Adipocyte (in vitro differentiated cells): ENCODE measurements around the gene DOCK1.

Experiments used
- DNase-seq: peaks from one replicate; pipeline ENCODE4 v3.0.0-alpha.2; 2015; ENCODE audit warnings: low read depth
- H3K27me3 ChIP-seq: replicated peaks from 2 replicates; pipeline ENCODE4 v1.7.0; 2013; ENCODE audit warnings: mild to moderate bottlenecking, low read length, moderate library complexity; ENCODE audit not compliant: control insufficient read depth, insufficient read depth
- H3K36me3 ChIP-seq: 2 replicates; pipeline ENCODE4 v1.7.0; 2013; ENCODE audit warnings: low read length, mild to moderate bottlenecking, moderate library complexity; ENCODE audit not compliant: control insufficient read depth, insufficient read depth, severe bottlenecking
- H3K4me1 ChIP-seq: 2 replicates; pipeline ENCODE4 v1.7.0; 2013; ENCODE audit warnings: mild to moderate bottlenecking, low read length, moderate library complexity; ENCODE audit not compliant: control insufficient read depth, insufficient read depth
- H3K4me3 ChIP-seq: 2 replicates; pipeline ENCODE4 v1.7.0; 2013; ENCODE audit warnings: mild to moderate bottlenecking, low read length, moderate library complexity
- H3K9ac ChIP-seq: 2 replicates; pipeline ENCODE4 v1.7.0; 2013; ENCODE audit warnings: mild to moderate bottlenecking, low read length, moderate library complexity
- H3K9me3 ChIP-seq: 2 replicates; pipeline ENCODE4 v1.7.0; 2013; ENCODE audit warnings: mild to moderate bottlenecking, low read length, moderate library complexity; ENCODE audit not compliant: control insufficient read depth

The DOCK1 gene

DNA sequence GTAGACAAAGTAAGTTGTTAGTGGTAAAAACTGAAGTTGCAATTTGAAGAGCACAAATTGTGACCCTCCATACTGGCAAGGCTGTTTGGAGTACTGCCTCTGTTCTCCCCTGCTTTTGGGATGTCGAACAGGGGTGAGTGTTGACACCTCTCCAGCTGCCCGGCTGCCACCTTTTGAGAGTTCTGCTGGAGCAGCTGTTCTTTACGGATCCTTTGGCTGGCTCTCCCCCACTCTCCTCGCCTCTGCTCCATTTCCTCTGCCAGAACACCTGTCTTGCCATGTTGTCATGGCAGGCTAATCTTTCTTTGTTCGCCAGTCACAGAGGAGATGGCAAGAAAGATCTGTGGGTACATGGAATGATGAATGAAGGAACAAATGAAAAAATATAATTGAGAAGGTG, 256.3 kb downstream of the DOCK1 start:
- H3K9me3 ChIP-seq, result no peaks in the 10 kb centered on the region
- no peaks in the 10 kb centered on the region for H3K27me3 ChIP-seq
- H3K4me3 ChIP-seq, result no peak overlapping the region
- DNase-seq, result no peak
- no peaks in the 10 kb centered on the region for H3K36me3 ChIP-seq
- H3K9ac ChIP-seq, result no peak overlapping the region
- H3K4me1 ChIP-seq, result peaks cover 5% of the 10 kb centered on the region

DNA sequence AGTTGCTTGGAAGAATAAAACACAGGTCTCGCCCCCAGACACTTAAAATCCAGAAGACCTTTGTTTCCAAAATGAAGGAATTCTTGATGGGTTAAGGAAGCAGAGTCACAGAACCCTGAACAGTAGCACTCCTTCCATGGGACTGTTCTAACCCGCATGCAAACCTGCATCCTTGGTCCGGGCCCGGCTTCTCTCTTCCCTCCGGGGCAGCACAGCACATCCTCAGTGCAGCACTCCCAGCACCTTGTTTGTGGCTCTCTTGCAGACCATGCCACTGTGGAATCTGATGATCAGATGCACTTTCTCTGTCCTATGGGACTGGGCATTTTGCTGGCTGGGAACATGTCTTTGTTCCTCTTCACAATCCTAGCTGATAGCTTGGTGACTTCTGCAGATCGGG, 257.6 kb downstream of the DOCK1 start:
- no peaks in the 10 kb centered on the region for H3K36me3 ChIP-seq
- DNase-seq, result no peak
- H3K27me3 ChIP-seq, result no peaks in the 10 kb centered on the region
- H3K4me1 ChIP-seq, result peaks cover 1% of the 10 kb centered on the region
- H3K9ac ChIP-seq, result no peak overlapping the region
- H3K4me3 ChIP-seq, result no peak overlapping the region
- no peaks in the 10 kb centered on the region for H3K9me3 ChIP-seq

DNA sequence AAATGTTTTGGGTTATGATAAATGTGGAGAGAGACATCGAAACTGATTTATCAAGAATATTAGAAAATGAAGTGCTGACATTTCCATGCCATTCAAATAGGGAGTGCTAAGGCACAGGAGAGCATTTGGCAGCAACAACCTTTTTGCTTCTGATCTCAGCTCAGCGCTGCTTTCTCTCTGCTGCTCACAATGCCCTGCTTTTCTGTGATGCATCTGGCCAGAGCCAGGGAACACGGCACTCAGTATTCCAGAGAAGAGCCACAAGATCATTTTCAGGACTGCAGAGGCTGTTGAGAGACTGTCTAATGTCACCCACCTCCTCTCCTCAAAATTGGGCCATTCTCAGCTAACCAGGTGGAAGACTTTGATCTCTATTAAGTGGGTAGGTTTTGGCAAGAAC, 263.0 kb downstream of the DOCK1 start:
- Histone ChIP-seq H3K9ac (no peak overlapping the region), H3K27me3 (no peaks in the 10 kb centered on the region), H3K4me3 (no peak overlapping the region), H3K4me1 (no peaks in the 10 kb centered on the region), H3K9me3 (no peaks in the 10 kb centered on the region), H3K36me3 (peaks cover 7% of the 10 kb centered on the region)
- no peak for DNase-seq

DNA sequence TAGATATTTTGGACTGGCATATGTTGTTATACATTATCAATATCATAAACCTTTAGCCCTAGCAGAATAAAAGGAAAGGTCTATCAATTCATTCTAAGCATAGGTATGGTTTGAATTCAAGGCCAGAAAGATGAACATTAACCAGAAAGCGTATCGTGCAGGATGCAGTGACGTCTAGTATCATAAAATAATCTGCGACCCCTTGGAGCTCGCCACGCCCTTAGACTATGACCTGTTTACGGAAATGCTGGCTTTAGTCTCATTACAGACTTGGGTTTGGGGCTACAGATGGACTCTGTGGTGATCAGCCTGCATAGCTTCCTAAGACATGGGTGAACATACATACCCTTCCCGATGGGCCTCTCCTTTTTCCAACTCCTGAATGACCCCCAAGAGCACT, 269.6 kb downstream of the DOCK1 start:
- Histone ChIP-seq H3K9me3 (no peaks in the 10 kb centered on the region), H3K4me1 (no peaks in the 10 kb centered on the region), H3K36me3 (peaks cover 12% of the 10 kb centered on the region), H3K27me3 (no peaks in the 10 kb centered on the region), H3K9ac (no peak overlapping the region), H3K4me3 (no peak overlapping the region)
- DNase-seq, result no peak

DNA sequence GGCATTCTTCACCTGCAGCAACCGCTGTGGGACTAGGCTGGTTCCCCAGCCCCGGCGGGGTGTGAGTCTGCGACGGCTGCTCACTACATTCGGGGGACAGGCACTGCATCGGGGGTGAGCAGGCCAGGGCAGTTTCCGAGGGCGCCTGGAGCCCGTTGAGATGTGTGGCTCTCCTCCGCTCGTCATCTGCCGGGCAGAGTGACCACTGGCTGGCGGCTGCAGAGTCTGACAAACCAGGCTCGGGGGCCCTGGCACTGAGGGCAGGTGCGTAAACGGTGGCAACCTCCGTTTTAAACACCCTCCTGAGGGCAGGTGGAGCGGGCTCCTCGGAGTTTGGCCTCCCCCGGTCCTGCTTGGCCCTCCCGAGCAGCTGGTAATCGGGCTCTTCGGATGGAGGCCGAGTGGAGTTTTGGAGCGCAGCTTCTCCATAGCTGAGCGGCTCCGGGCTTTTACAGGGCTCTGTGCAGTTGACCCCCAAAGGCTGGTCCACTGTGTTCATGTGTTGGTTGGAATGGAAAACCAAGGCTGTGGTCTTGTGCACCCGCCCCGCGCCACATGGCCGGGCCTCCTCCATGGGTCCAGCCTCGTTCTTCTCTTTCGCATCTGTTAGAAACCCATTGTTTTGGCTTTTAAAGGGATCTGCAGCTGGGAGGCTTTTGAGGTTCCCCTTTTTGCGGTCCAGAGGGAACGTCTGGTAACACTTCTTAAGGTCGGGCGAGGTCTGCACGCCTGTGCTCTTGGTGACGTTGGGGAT, 270.3 kb downstream of the DOCK1 start:
- Histone ChIP-seq H3K27me3 (no peaks in the 10 kb centered on the region), H3K36me3 (peaks cover 9% of the 10 kb centered on the region)

DNA sequence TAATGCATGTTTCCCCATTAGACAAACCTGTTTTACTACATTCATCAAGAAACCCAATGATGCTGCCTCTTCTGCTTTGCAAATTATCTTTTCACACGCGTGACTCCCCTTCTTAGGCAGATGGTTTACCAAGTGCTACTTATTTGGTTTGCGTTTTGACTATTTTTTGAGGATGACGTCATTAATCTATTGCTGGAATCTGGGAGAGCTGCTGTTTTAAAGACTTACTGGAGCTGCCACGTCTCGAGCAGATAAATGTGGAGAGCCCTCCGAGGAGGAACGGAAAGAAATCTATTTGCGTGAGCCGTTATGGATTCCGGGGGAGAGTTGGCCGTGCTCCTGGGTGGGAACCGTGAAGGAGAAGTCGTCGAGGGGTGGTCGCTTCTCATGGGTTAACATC, 271.4 kb downstream of the DOCK1 start:
- no peak for DNase-seq
- H3K9ac ChIP-seq, result no peak overlapping the region
- no peaks in the 10 kb centered on the region for H3K27me3 ChIP-seq
- no peaks in the 10 kb centered on the region for H3K4me1 ChIP-seq
- peaks cover 9% of the 10 kb centered on the region for H3K36me3 ChIP-seq
- H3K4me3 ChIP-seq, result no peak overlapping the region
- H3K9me3 ChIP-seq, result no peaks in the 10 kb centered on the region

More for the DNA sequence above, 270.3 kb downstream of the DOCK1 start:
- DNase-seq, result no peak
- Histone ChIP-seq H3K9me3 (no peaks in the 10 kb centered on the region), H3K4me3 (no peak overlapping the region), H3K4me1 (no peaks in the 10 kb centered on the region), H3K9ac (no peak overlapping the region)

DNA sequence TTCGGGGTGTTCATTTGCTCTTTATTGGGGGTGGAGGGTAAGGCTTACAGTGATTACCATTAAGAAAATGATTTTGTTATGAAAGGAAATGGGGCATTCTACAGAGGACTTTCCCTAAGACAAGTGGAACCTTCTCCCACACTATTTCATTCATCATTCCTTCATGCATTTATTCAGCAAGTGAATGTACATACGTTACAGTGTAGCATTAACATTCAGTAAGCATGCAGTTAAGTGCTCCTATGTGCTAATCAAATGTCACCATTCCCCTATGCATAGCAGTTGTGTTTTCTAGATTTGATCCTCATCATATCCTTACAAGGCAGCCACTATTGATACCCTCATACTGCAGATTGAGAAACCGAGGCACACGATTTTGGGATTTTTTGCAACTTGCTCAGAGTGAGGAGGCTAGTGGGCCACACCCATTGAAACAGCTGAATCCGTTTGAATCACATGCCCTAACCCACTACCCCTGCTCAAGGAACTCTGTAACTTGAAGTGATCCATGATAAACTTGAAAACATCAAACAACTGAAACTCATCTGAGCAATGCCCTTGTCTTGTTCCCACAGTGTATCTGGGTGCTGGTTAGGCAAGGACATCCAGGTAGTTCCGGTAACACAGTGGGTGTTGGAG, 274.5 kb downstream of the DOCK1 start:
- Histone ChIP-seq H3K4me3 (no peak overlapping the region), H3K36me3 (peaks cover 2% of the 10 kb centered on the region)

DNA sequence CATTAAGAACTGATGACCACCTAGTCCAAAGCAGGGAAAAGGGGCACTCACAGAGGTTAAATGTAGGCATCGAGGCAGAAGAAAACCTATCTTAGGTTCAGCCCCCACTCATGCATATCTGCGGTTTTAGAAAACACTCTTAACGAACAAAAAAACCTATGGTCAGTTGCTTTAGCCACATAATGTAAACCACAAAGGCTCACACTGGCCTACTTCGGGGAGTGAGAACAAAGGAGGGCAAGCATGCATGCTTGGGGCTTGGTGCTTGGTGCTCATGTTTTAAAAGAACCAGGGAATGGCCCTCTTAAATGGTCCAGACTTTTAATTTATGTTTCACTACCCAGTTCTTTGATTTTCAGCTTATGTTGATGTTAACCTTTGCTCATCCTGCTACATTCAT, 276.9 kb downstream of the DOCK1 start:
- DNase-seq, result no peak
- Histone ChIP-seq H3K9ac (no peak overlapping the region), H3K9me3 (no peaks in the 10 kb centered on the region), H3K4me1 (peaks cover 3% of the 10 kb centered on the region), H3K27me3 (no peaks in the 10 kb centered on the region), H3K4me3 (no peak overlapping the region), H3K36me3 (peaks cover 2% of the 10 kb centered on the region)

More for the DNA sequence above, 274.5 kb downstream of the DOCK1 start:
- H3K27me3 ChIP-seq, result no peaks in the 10 kb centered on the region
- no peaks in the 10 kb centered on the region for H3K4me1 ChIP-seq
- H3K9me3 ChIP-seq, result no peaks in the 10 kb centered on the region
- no peak for DNase-seq
- H3K9ac ChIP-seq, result no peak overlapping the region

DNA sequence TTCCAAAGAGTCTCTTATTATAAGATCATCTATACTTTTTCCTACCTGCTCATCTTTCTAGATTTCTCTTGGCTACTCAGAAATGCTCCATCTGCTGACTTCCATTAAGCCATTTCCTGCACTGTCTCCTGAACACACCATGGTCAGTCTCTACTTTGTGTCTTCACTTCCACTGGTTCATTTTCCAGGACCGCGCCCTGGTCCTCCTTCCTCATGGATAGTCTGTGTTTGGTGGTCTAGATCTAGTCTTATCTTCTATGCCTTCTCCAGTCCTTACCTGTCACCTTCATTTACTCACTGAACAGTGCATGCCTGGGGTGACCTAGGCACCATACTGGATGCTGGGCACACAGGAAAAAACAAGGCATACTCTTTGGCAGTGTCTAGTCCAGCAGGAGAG, 279.4 kb downstream of the DOCK1 start:
- Histone ChIP-seq H3K4me1 (peaks cover 4% of the 10 kb centered on the region), H3K9me3 (no peaks in the 10 kb centered on the region), H3K36me3 (peaks cover 1% of the 10 kb centered on the region), H3K9ac (no peak overlapping the region), H3K4me3 (no peak overlapping the region), H3K27me3 (no peaks in the 10 kb centered on the region)
- DNase-seq, result no peak

DNA sequence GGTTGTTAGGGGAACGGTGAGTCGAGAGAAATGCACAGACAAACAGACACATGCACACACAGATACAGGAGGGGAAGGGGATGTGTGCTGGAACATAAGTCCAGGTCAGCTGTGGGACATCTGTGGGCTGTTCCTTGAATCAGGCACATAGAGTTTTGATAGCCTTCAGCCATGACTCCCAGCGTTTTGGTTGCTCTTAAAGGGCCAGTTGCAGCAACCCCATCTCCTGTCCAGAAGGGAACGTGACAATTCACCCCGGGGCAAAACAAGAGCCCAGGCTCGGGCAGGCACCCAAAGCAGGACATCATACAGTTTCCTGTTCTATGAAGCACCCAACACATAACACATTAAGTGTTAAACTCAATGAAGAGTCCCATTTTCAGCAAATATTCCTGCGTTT, 281.6 kb downstream of the DOCK1 start:
- Histone ChIP-seq H3K4me1 (peaks cover 4% of the 10 kb centered on the region), H3K27me3 (no peaks in the 10 kb centered on the region), H3K36me3 (no peaks in the 10 kb centered on the region), H3K4me3 (no peak overlapping the region), H3K9me3 (no peaks in the 10 kb centered on the region), H3K9ac (no peak overlapping the region)
- DNase-seq, result no peak

DNA sequence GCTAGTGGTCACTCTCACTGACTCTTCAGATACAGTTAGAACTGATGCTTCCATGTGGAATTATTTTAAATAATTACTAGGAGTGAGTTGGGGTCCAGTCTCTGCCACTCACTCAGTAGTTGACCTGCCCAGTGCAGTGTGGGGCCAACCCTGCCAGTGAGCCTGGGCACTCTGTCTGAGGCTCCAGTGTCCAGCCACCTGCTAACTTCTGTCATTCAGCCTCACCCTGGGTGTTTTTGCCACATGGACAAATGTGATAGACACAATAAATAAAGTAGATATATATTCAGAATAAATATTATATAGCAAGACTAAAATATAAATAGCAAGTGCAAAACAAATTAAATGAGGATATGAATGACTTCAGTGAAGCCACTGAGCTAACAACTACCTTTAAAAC, 284.0 kb downstream of the DOCK1 start:
- DNase-seq, result no peak
- H3K27me3 ChIP-seq, result no peaks in the 10 kb centered on the region
- H3K36me3 ChIP-seq, result no peaks in the 10 kb centered on the region
- peaks cover 5% of the 10 kb centered on the region for H3K4me1 ChIP-seq
- H3K4me3 ChIP-seq, result no peak overlapping the region
- H3K9me3 ChIP-seq, result no peaks in the 10 kb centered on the region
- no peak overlapping the region for H3K9ac ChIP-seq
